GM12878 (cell line): ENCODE results near the gene AGFG1. TPM values are rescaled to one million over a fixed set of nuclear protein-coding genes. Genes with fewer than 3 reads are reported as not detected.

Experiments
- ATAC-seq: fragments of 200-7000 bp; cut with Tn5 transposase; 3 replicates; pipeline ENCODE4 v1.9.1; 2020; ENCODE audit warnings: mild to moderate bottlenecking, moderate library complexity
- BruUV-seq: library from RNA; stranded (reverse); fragments of 400-500 nt; replicated peaks from 2 replicates; lab custom pipeline; 2021; lab: Mats Ljungman, UMichigan
- CTCF ChIA-PET: fragments of 300-600 bp; sonication (Branson Sonifier 250); formaldehyde crosslinking; extraction: SDS; loops from one replicate; lab custom pipeline; 2021; ENCODE audit warnings: inconsistent platforms; lab: Yijun Ruan, JAX
- POLR2A ChIA-PET: fragments of 350-600 bp; formaldehyde crosslinking; extraction: SDS; loops from one replicate; lab custom pipeline; 2021; ENCODE audit warnings: inconsistent platforms; lab: Charles Lee
- RAD21 ChIA-PET: fragments of 300-600 bp; sonication (Branson Sonifier 250); formaldehyde crosslinking; loops from one replicate; lab custom pipeline; 2023; ENCODE audit warnings: antibody characterized with exemption; ENCODE audit not compliant: unreplicated experiment; lab: Charles Lee
- SMC1A ChIA-PET: fragments of 300-600 bp; sonication (Branson Sonifier 250); formaldehyde crosslinking; loops from one replicate; lab custom pipeline; 2023; ENCODE audit not compliant: unreplicated experiment, uncharacterized antibody; lab: Charles Lee
- DNase-seq: peaks from one replicate; pipeline ENCODE4 v3.0.0-alpha.2; 2011; ENCODE audit warnings: low read depth, low spot score
- FAIRE-seq: peaks from 3 replicates; lab custom pipeline; 2011; peaks lifted over from hg19 to GRCh38; lab: Jason Lieb, UNC
- H2AFZ ChIP-seq: 2 replicates; pipeline ENCODE4 v1.6.0; 2011; ENCODE audit warnings: low read depth, low read length, control low read depth; ENCODE audit not compliant: control insufficient read depth
- H3K27ac ChIP-seq: 2 replicates; pipeline ENCODE4 v1.5.1; 2011; ENCODE audit warnings: control low read depth; ENCODE audit not compliant: control insufficient read depth, insufficient read depth
- H3K27me3 ChIP-seq, 2 experiments: replicated peaks in 1 of 2; 2 replicates each; pipeline versions ENCODE4 v1.6.0 to v1.6.1; 2011; ENCODE audit warnings: low read length in 1 of 2; ENCODE audit not compliant: control insufficient read depth in 2 of 2, insufficient read depth in 2 of 2
- H3K36me3 ChIP-seq, 2 experiments: 2 replicates each; pipeline ENCODE4 v1.5.1; 2011; ENCODE audit warnings: low read length in 1 of 2; ENCODE audit not compliant: control insufficient read depth in 2 of 2, insufficient read depth in 2 of 2
- H3K4me1 ChIP-seq: 2 replicates; pipeline ENCODE4 v1.6.1; 2011; ENCODE audit warnings: mild to moderate bottlenecking, low read length, moderate library complexity, mixed read lengths; ENCODE audit not compliant: control insufficient read depth, insufficient read depth
- H3K4me2 ChIP-seq: 2 replicates; pipeline ENCODE4 v1.6.0; 2011; ENCODE audit warnings: control low read depth; ENCODE audit not compliant: control insufficient read depth, insufficient read depth
- H3K4me3 ChIP-seq: fragments of 200-600 bp; sonication (generic); 2 replicates; pipeline ENCODE4 v1.5.1; 2016
- H3K79me2 ChIP-seq: 2 replicates; pipeline ENCODE4 v1.6.0; 2011; ENCODE audit warnings: low read length; ENCODE audit not compliant: control insufficient read depth, insufficient read depth
- H3K9ac ChIP-seq: 2 replicates; pipeline ENCODE4 v1.8.0; 2011; ENCODE audit warnings: low read length, control low read depth, mixed read lengths; ENCODE audit not compliant: control insufficient read depth, insufficient read depth
- H3K9me3 ChIP-seq: replicated peaks from 3 replicates; pipeline ENCODE4 v1.5.1; 2011; ENCODE audit warnings: mild to moderate bottlenecking, low read length; ENCODE audit not compliant: control insufficient read depth, insufficient read depth
- H4K20me1 ChIP-seq: 2 replicates; pipeline ENCODE4 v1.6.0; 2011; ENCODE audit not compliant: control insufficient read depth, insufficient read depth
- BCL11A ChIP-seq: IDR thresholded peaks from 2 replicates; pipeline ENCODE4 v1.6.1; 2011; ENCODE audit warnings: low read depth, low read length
- BHLHE40 ChIP-seq, 2 experiments: fragments of 450-650 bp in 1 of 2; IDR thresholded peaks; 2 replicates each; pipeline ENCODE4 v1.6.1; 2011 to 2017; ENCODE audit warnings: low read depth in 2 of 2, borderline replicate concordance in 1 of 2, improper control_type of control experiment in 1 of 2, low read length in 1 of 2, mild to moderate bottlenecking in 1 of 2
- CBX3 ChIP-seq: fragments of 200-600 bp; sonication (generic); IDR thresholded peaks from 2 replicates; pipeline ENCODE4 v1.6.1; 2016; ENCODE audit warnings: low read depth, borderline replicate concordance
- FOXM1 ChIP-seq: IDR thresholded peaks from 2 replicates; pipeline ENCODE4 v1.6.1; 2012; ENCODE audit warnings: low read depth, mild to moderate bottlenecking, inconsistent platforms, low read length, moderate library complexity
- GABPA ChIP-seq: IDR thresholded peaks from 2 replicates; pipeline ENCODE4 v1.6.1; 2014; ENCODE audit warnings: antibody characterized with exemption, low read depth, mild to moderate bottlenecking, inconsistent platforms
- GATAD2B ChIP-seq: fragments of 450-650 bp; conservative IDR thresholded peaks from 2 replicates; pipeline ENCODE4 v1.6.1; 2017; ENCODE audit warnings: low read depth, mild to moderate bottlenecking, moderate library complexity
- IKZF1 ChIP-seq: fragments of 450-650 bp; conservative IDR thresholded peaks from 2 replicates; pipeline ENCODE4 v1.6.1; 2017; ENCODE audit warnings: antibody characterized with exemption, mild to moderate bottlenecking
- IKZF2 ChIP-seq, 2 experiments: fragments of 450-650 bp; IDR thresholded peaks; 2 replicates each; pipeline ENCODE4 v1.6.1; 2017; ENCODE audit warnings: mild to moderate bottlenecking in 2 of 2, moderate library complexity in 2 of 2
- LARP7 ChIP-seq: fragments of 450-650 bp; IDR thresholded peaks from 2 replicates; pipeline ENCODE4 v1.6.1; 2017; ENCODE audit warnings: mild to moderate bottlenecking
- MEF2B ChIP-seq: fragments of 450-650 bp; IDR thresholded peaks from 2 replicates; pipeline ENCODE4 v1.6.1; 2018; ENCODE audit warnings: mild to moderate bottlenecking, moderate library complexity; ENCODE audit not compliant: partially characterized antibody, poor library complexity, severe bottlenecking
- NFIC ChIP-seq: IDR thresholded peaks from 2 replicates; pipeline ENCODE4 v1.6.1; 2012; ENCODE audit warnings: low read depth, mild to moderate bottlenecking, inconsistent platforms, low read length, moderate library complexity
- PBX3 ChIP-seq: IDR thresholded peaks from 2 replicates; pipeline ENCODE4 v1.6.1; 2011; ENCODE audit warnings: mild to moderate bottlenecking, low read depth, low read length, moderate library complexity; ENCODE audit not compliant: insufficient replicate concordance
- RCOR1 ChIP-seq: conservative IDR thresholded peaks from 2 replicates; pipeline ENCODE4 v1.6.1; 2012; ENCODE audit warnings: low read depth, low read length, improper control_type of control experiment
- SRF ChIP-seq, 2 experiments: IDR thresholded peaks; 2 replicates each; pipeline ENCODE4 v1.6.1; 2011; ENCODE audit warnings: low read depth in 2 of 2, low read length in 2 of 2, mild to moderate bottlenecking in 1 of 2, moderate library complexity in 1 of 2
- WRNIP1 ChIP-seq: IDR thresholded peaks from 2 replicates; pipeline ENCODE4 v1.6.1; 2011; ENCODE audit warnings: low read depth, low read length, improper control_type of control experiment, borderline replicate concordance
- YY1 ChIP-seq: IDR thresholded peaks from 2 replicates; pipeline ENCODE4 v1.6.1; 2011; ENCODE audit warnings: low read depth, mild to moderate bottlenecking, low read length
- ZNF217 ChIP-seq: fragments of 450-650 bp; IDR thresholded peaks from 2 replicates; pipeline ENCODE4 v1.6.1; 2017; ENCODE audit warnings: antibody characterized with exemption, mild to moderate bottlenecking
- ZNF687 ChIP-seq: fragments of 450-650 bp; IDR thresholded peaks from 2 replicates; pipeline ENCODE4 v1.6.1; 2017; ENCODE audit warnings: mild to moderate bottlenecking, moderate library complexity
- WGBS: methylation state at CpG from one replicate; pipeline ENCODE4 v1.1.6; 2016; ENCODE audit warnings: low lambda C conversion rate; ENCODE audit not compliant: insufficient replicate concordance, insufficient coverage; ENCODE audit errors: missing lambda C conversion rate; 5-methylcytosine and 5-hydroxymethylcytosine counted together
- in situ Hi-C: fragments of 300-500 bp; cut with MboI; formaldehyde crosslinking; loops from 9 replicates; pipeline ENCODE4 v1.14.3; 2018; ENCODE audit warnings: mixed read lengths
- intact Hi-C: fragments of 100-400 bp; cut with micrococcal nuclease; formaldehyde crosslinking; loops from one replicate; pipeline ENCODE4 v1.14.2; 2022; ENCODE audit not compliant: unreplicated experiment
- polyA plus RNA-seq, 11 experiments: library from polyadenylated mRNA; depleted of rRNA in 4 of 11; unstranded in 6 of 11; stranded (reverse) in 5 of 11; fragments of >200 nt; fragmentation: Nextera tagmentation in 4 of 11; fragmentation: Illumina TruSeq in 1 of 11; extraction: Ambion mirVana in 4 of 11; extraction: Trizol in 1 of 11; gene quantifications; 1 replicate in 1 of 11; 2 replicates in 10 of 11; pipeline versions ENCODE4 v1.2.1 to v1.2.3, GENCODE V29; 2011 to 2016; ENCODE audit warnings: inconsistent platforms in 2 of 11, missing spikeins in 2 of 11, low read depth in 1 of 11
- total RNA-seq, 4 experiments: library from RNA; depleted of rRNA in 3 of 4; stranded (reverse); fragments of >200 nt in 3 of 4; fragmentation: Illumina TruSeq in 1 of 4; extraction: Trizol in 1 of 4; gene quantifications; 2 replicates each; pipeline versions ENCODE4 v1.2.1 to v1.2.3, GENCODE V29; 2013 to 2021

AGFG1 gene
- total and polyA plus RNA-seq, 10 of the 15 experiments (the other 5 are each of a cell fraction or from before 2014, with no cell fraction given) = 7.3 to 243 (median 81.7) TPM

GRCh38 chr2:227460070-227460485 is 11.9 kb upstream of the AGFG1 start:
- Histone ChIP-seq H3K4me3 (no peak overlapping the region), H3K9me3 (no peaks in the 10 kb centered on the region), H3K79me2 (no peaks in the 10 kb centered on the region), H3K9ac (no peak overlapping the region), H3K27me3 (no peaks in the 10 kb centered on the region), H4K20me1 (no peaks in the 10 kb centered on the region), H3K4me1 (peaks cover 55% of the 10 kb centered on the region), H3K36me3 (no peaks in the 10 kb centered on the region), H3K27ac (peak overlapping the region; percentile 54), H2AFZ (no peak overlapping the region), H3K4me2 (peak overlapping the region; percentile 71)
- WGBS = 11% methylated on average over 8 of the region's 8 CpGs
- RAD21 ChIA-PET = interaction anchor here (0.9 to 3.5 kb wide), 9 partner anchors 11 to 53 kb away, joined by 3 to 16 read pairs (median 4); no protein-coding TSS in a partner anchor
- POLR2A ChIA-PET = interaction anchor here (1.0 to 1.5 kb wide), 2 partner anchors 47 to 53 kb away, joined by 4 to 9 read pairs; no protein-coding TSS in a partner anchor
- intact Hi-C loops = loop anchor here (5.0 kb wide), 2 partner anchors 133 to 387 kb away; partner anchors contain the start of gene MFF
- in situ Hi-C loops = no loop called here
- no TSS peak for BruUV-seq
- DNase-seq = no peak
- peak; percentile 67 for ATAC-seq
- peak; percentile 56 for FAIRE-seq
- CTCF ChIA-PET = interaction anchor here (1.3 to 6.4 kb wide), 4 partner anchors 11 to 54 kb away, joined by 3 to 48 read pairs (median 10); no protein-coding TSS in a partner anchor
- SMC1A ChIA-PET = interaction anchor here (0.9 to 14.3 kb wide), 6 partner anchors 11 to 130 kb away, joined by 3 to 191 read pairs (median 4); partner anchors contain the start of gene AGFG1
- no peak for TF ChIP-seq WRNIP1
- TF ChIP-seq SRF (IDR thresholded peaks at IDR 0.05; ENCODE audit: low read depth in 2 of 2, low read length in 2 of 2) = peak in 1 of 2 experiments; percentile 90; a peak in 2 of 4 replicates
- TF ChIP-seq CBX3 = no peak
- TF ChIP-seq BCL11A = peak; percentile 46; the same call in 1 of the 2 replicates
- peak; percentile 68; the same call in 1 of the 2 replicates for TF ChIP-seq GATAD2B
- TF ChIP-seq IKZF2 (IDR thresholded peaks at IDR 0.05) = peak; percentile 85 to 89
- TF ChIP-seq PBX3 = peak; percentile 50
- TF ChIP-seq RCOR1 = no peak
- peak; percentile 51; the same call in 1 of the 2 replicates for TF ChIP-seq FOXM1
- TF ChIP-seq LARP7 = no peak
- TF ChIP-seq ZNF687 = peak; percentile 35; the same call in 1 of the 2 replicates
- 0 out of 2 replicates have a peak, but pooled peaks have one; percentile 35 for TF ChIP-seq YY1
- TF ChIP-seq BHLHE40 (IDR thresholded peaks at IDR 0.05; ENCODE audit: borderline replicate concordance in 1 of 2, low read depth in 2 of 2, low read length in 1 of 2) = peak in 1 of 2 experiments; percentile 73; a peak in 2 of 4 replicates
- peak; percentile 71 for TF ChIP-seq NFIC
- peak; percentile 24; the same call in 1 of the 2 replicates for TF ChIP-seq ZNF217
- TF ChIP-seq GABPA = no peak
- peak; percentile 96 for TF ChIP-seq MEF2B
- TF ChIP-seq IKZF1 = peak; percentile 91
